Endothelial cell of umbilical vein (primary cell): ENCODE measurements around the gene NEB. TPM values are rescaled to one million over a fixed set of nuclear protein-coding genes. Genes with fewer than 3 reads are reported as not detected.
A peak's percentile ranks its signal among the peaks of the same experiment; 100 is the strongest.

Experiments
- BruUV-seq: library from RNA; stranded (reverse); fragments of 400-500 nt; replicated peaks from 2 replicates; lab custom pipeline; 2021; lab: Mats Ljungman, UMichigan
- CTCF ChIA-PET: fragments of 300-600, 350-600 bp; sonication (Branson Sonifier 250); formaldehyde crosslinking; loops from one replicate; lab custom pipeline; 2021; ENCODE audit warnings: antibody characterized with exemption, inconsistent platforms; lab: Charles Lee
- POLR2A ChIA-PET: fragments of 300-600, 350-600 bp; sonication (Branson Sonifier 250); formaldehyde crosslinking; loops from one replicate; lab custom pipeline; 2021; ENCODE audit warnings: antibody characterized with exemption, inconsistent platforms; lab: Charles Lee
- DNase-seq: peaks from one replicate; pipeline ENCODE4 v3.0.0-alpha.2; 2011; ENCODE audit warnings: low read depth, low spot score
- FAIRE-seq: peaks from 2 replicates; lab custom pipeline; 2011; peaks lifted over from hg19 to GRCh38; lab: Jason Lieb, UNC
- H2AFZ ChIP-seq: 2 replicates; pipeline ENCODE4 v1.6.0; 2012; ENCODE audit warnings: low read depth, low read length, control low read depth, inconsistent platforms
- H3K27ac ChIP-seq: 2 replicates; pipeline ENCODE4 v1.5.1; 2011; ENCODE audit warnings: low read depth, mild to moderate bottlenecking, control low read depth, low read length, moderate library complexity; ENCODE audit not compliant: insufficient read depth
- H3K27me3 ChIP-seq, 2 experiments: 2 replicates each; pipeline versions ENCODE4 v1.6.0 to v1.6.1; 2011; ENCODE audit warnings: low read length in 2 of 2, mixed read lengths in 1 of 2; ENCODE audit not compliant: control insufficient read depth in 2 of 2, insufficient read depth in 2 of 2
- H3K36me3 ChIP-seq, 2 experiments: 2 replicates in 1 of 2; 3 replicates in 1 of 2; pipeline ENCODE4 v1.5.1; 2011; ENCODE audit warnings: low read length in 2 of 2, mild to moderate bottlenecking in 1 of 2, moderate library complexity in 1 of 2; ENCODE audit not compliant: control insufficient read depth in 2 of 2, insufficient read depth in 2 of 2; ENCODE audit errors: extremely low read depth in 1 of 2
- H3K4me1 ChIP-seq: 3 replicates; pipeline ENCODE4 v1.5.1; 2011; ENCODE audit warnings: mild to moderate bottlenecking, low read length; ENCODE audit not compliant: control insufficient read depth, insufficient read depth; ENCODE audit errors: extremely low read depth
- H3K4me2 ChIP-seq: 2 replicates; pipeline ENCODE4 v1.6.1; 2011; ENCODE audit warnings: low read length, control low read depth, mixed read lengths; ENCODE audit not compliant: insufficient read depth
- H3K4me3 ChIP-seq, 3 experiments: fragments of 200-600 bp in 1 of 3; sonication (generic), shearing (Covaris generic) in 1 of 3; replicated peaks in 1 of 3; 2 replicates each; pipeline ENCODE4 v1.5.1; 2011 to 2016; ENCODE audit warnings: control low read depth in 3 of 3, low read length in 3 of 3, mild to moderate bottlenecking in 2 of 3, inconsistent platforms in 1 of 3, low read depth in 1 of 3, moderate library complexity in 1 of 3; ENCODE audit not compliant: insufficient read depth in 1 of 3
- H3K79me2 ChIP-seq: 2 replicates; pipeline ENCODE4 v1.6.0; 2012; ENCODE audit warnings: low read length, inconsistent platforms; ENCODE audit not compliant: control insufficient read depth, insufficient read depth
- H3K9ac ChIP-seq: replicated peaks from 2 replicates; pipeline ENCODE3; 2011; ENCODE audit warnings: low read length, control low read depth; ENCODE audit not compliant: insufficient read depth; ENCODE audit errors: extremely low read depth
- H3K9me1 ChIP-seq: replicated peaks from 3 replicates; pipeline ENCODE4 v1.6.0; 2011; ENCODE audit warnings: mild to moderate bottlenecking, low read length; ENCODE audit not compliant: control insufficient read depth, insufficient read depth; ENCODE audit errors: extremely low read depth
- H3K9me3 ChIP-seq: replicated peaks from 2 replicates; pipeline ENCODE4 v1.5.1; 2012; ENCODE audit warnings: low read length, inconsistent platforms; ENCODE audit not compliant: control insufficient read depth, insufficient read depth
- H4K20me1 ChIP-seq: replicated peaks from 2 replicates; pipeline ENCODE3; 2011; ENCODE audit warnings: mild to moderate bottlenecking, low read length; ENCODE audit not compliant: control insufficient read depth, insufficient read depth; ENCODE audit errors: extremely low read depth
- FOS ChIP-seq: IDR thresholded peaks from 2 replicates; pipeline ENCODE4 v1.6.1; 2011; ENCODE audit warnings: mild to moderate bottlenecking, low read length, moderate library complexity, borderline replicate concordance; ENCODE audit not compliant: insufficient read depth
- GATA2 ChIP-seq: IDR thresholded peaks from 2 replicates; pipeline ENCODE4 v1.7.0; 2011; ENCODE audit warnings: low read depth, mild to moderate bottlenecking, moderate library complexity, mixed read lengths, low read length; ENCODE audit not compliant: insufficient read length, insufficient read depth
- JUN ChIP-seq: IDR thresholded peaks from 2 replicates; pipeline ENCODE4 v1.6.1; 2011; ENCODE audit warnings: borderline replicate concordance, low read depth; ENCODE audit not compliant: insufficient read length, insufficient read depth
- POLR2A ChIP-seq: IDR thresholded peaks from 2 replicates; pipeline ENCODE4 v1.6.1; 2012; ENCODE audit warnings: low read depth, mild to moderate bottlenecking, control low read depth, low read length
- POLR2AphosphoS5 ChIP-seq: IDR thresholded peaks from 2 replicates; pipeline ENCODE4 v1.6.1; 2012; ENCODE audit warnings: low read depth, mild to moderate bottlenecking, control low read depth, low read length, moderate library complexity; ENCODE audit not compliant: insufficient read depth
- dilution Hi-C: fragments of 300-500 bp; cut with MboI; formaldehyde crosslinking; loops from one replicate; pipeline ENCODE4 v1.15.0; 2019; ENCODE audit warnings: low sequenced_read_pairs; ENCODE audit not compliant: extremely low pct_ligation_motif_present
- intact Hi-C: fragments of 100-400 bp; cut with micrococcal nuclease; formaldehyde crosslinking; loops from one replicate; pipeline ENCODE4 v1.10.0; 2022
- polyA plus RNA-seq, 4 experiments: library from polyadenylated mRNA; depleted of rRNA in 3 of 4; stranded (reverse) in 3 of 4; unstranded in 1 of 4; fragments of >200 nt; gene quantifications; 2 replicates each; pipeline versions ENCODE4 v1.2.1 to v1.2.3, GENCODE V29; 2011 to 2012; ENCODE audit warnings: missing spikeins in 1 of 4
- total RNA-seq: library from RNA; stranded (reverse); gene quantifications from 2 replicates; pipeline ENCODE4 v1.2.3, GENCODE V29; 2021
- TF ChIP-seq, protein P1 (sequence below), 2 donors: IDR thresholded peaks; 1 replicate in 1 of 2; 2 replicates in 1 of 2; pipeline ENCODE4 v1.5.1; 2011; ENCODE audit warnings: low read length in 2 of 2, mild to moderate bottlenecking in 2 of 2, moderate library complexity in 2 of 2, control low read depth in 1 of 2, inconsistent platforms in 1 of 2, low read depth in 1 of 2; ENCODE audit not compliant: insufficient read depth in 1 of 2; ENCODE audit errors: extremely low read depth in 1 of 2
- TF ChIP-seq, protein P2 (sequence below): IDR thresholded peaks from 2 replicates; pipeline ENCODE4 v1.6.1; 2011; ENCODE audit not compliant: insufficient read depth, insufficient read length

NEB gene
- total and polyA plus RNA-seq, 2 donors (not counting 3 experiments of a cell fraction or from before 2014, with no cell fraction given), result 0.84 to 1.8 TPM

DNA sequence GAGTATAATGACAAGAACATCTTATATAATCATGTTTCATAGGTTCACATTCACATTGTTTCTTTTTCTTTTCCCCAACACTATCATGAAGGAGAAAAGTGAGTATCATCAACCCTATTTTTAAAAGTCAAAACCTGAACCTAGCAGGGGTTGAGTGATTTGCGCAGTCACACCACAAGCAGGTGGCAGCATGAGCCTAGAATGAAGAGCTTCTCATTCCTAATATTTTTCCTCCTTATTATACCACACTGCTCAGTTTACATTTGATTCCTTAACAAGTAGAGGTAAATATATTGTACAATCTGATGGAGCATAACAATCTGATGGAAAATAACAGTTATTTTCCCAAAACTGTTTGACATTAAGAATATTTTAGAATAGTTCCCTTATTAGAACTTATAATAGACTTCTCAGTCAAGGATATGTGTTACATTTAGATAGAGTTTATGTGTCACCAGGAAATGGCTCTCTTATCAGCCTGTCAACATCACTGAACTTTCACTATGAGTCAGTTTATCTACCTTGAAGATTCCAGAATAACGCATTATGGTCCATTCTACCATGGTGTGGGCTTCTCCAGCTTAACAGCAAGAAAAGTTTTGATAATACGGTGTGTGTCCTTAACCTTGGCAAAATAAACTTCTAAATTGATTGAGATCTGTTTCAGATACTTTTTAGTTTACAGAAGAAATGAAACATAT lies 119.5 kb downstream of the NEB start:
- peak; percentile 81 for FAIRE-seq
- ChIA-PET POLR2A (no interaction called here), CTCF (interaction anchor here (0.9 to 1.4 kb wide), 5 partner anchors 18 to 411 kb away, joined by 4 to 7 read pairs (median 4); no protein-coding TSS in a partner anchor)
- Histone ChIP-seq H3K9ac (no peak overlapping the region), H3K79me2 (no peaks in the 10 kb centered on the region), H2AFZ (no peak overlapping the region), H3K9me3 (no peaks in the 10 kb centered on the region), H3K27ac (peak overlapping the region; percentile 64), H3K4me3 (no peak overlapping the region), H3K36me3 (no peaks in the 10 kb centered on the region), H3K9me1 (no peaks in the 10 kb centered on the region), H3K4me1 (peaks cover 42% of the 10 kb centered on the region), H3K27me3 (no peaks in the 10 kb centered on the region), H3K4me2 (peak overlapping the region; percentile 64), H4K20me1 (no peaks in the 10 kb centered on the region)
- no TSS peak for BruUV-seq
- peak; percentile 83 for TF ChIP-seq JUN
- TF ChIP-seq, protein P1, sequence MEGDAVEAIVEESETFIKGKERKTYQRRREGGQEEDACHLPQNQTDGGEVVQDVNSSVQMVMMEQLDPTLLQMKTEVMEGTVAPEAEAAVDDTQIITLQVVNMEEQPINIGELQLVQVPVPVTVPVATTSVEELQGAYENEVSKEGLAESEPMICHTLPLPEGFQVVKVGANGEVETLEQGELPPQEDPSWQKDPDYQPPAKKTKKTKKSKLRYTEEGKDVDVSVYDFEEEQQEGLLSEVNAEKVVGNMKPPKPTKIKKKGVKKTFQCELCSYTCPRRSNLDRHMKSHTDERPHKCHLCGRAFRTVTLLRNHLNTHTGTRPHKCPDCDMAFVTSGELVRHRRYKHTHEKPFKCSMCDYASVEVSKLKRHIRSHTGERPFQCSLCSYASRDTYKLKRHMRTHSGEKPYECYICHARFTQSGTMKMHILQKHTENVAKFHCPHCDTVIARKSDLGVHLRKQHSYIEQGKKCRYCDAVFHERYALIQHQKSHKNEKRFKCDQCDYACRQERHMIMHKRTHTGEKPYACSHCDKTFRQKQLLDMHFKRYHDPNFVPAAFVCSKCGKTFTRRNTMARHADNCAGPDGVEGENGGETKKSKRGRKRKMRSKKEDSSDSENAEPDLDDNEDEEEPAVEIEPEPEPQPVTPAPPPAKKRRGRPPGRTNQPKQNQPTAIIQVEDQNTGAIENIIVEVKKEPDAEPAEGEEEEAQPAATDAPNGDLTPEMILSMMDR (IDR thresholded peaks at IDR 0.05; ENCODE audit: extremely low read depth in 1 of 2, insufficient read depth in 1 of 2, low read depth in 1 of 2, low read length in 2 of 2), result peak in 1 of 2 donors; percentile 1
- no peak for TF ChIP-seq POLR2A
- TF ChIP-seq, protein P2, sequence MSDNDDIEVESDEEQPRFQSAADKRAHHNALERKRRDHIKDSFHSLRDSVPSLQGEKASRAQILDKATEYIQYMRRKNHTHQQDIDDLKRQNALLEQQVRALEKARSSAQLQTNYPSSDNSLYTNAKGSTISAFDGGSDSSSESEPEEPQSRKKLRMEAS, result no peak
- peak; percentile 84 for TF ChIP-seq FOS
- peak; percentile 94 for TF ChIP-seq GATA2
- peak; percentile 39 for TF ChIP-seq POLR2AphosphoS5
- DNase-seq, result peak; percentile 85
- intact Hi-C loops (no loop called here), dilution Hi-C loops (no loop called here)
